NCI-H1105 (cell line): Measurements from ENCODE around the gene D2HGDH.
"Not testable (repeated sequence)": the region's sequence is repeated elsewhere in the genome, so short reads cannot be mapped to it uniquely, and the experiment has no call there.

Experiments used
- DNase-seq: peaks from one replicate; lab custom pipeline; 2025; lab: John Stamatoyannopoulos, UW

The D2HGDH gene

GRCh38 chr2:241748468-241749256 is 14.2 kb downstream of the D2HGDH start:
- no peak for DNase-seq

GRCh38 chr2:241750076-241750840 is 15.8 kb downstream of the D2HGDH start:
- DNase-seq, result no peak

- DNase-seq, result no peak
These were observed 16.7 kb downstream of the D2HGDH start for GRCh38 chr2:241751152-241751551.

GRCh38 chr2:241751776-241752175 is 17.3 kb downstream of the D2HGDH start:
- DNase-seq, result no peak

GRCh38 chr2:241752253-241752652 is 17.8 kb downstream of the D2HGDH start:
- DNase-seq, result no peak

- no peak for DNase-seq
These were observed 18.4 kb downstream of the D2HGDH start for GRCh38 chr2:241752689-241753276.

GRCh38 chr2:241753493-241753892 is 19.1 kb downstream of the D2HGDH start:
- DNase-seq, result no peak

- no peak for DNase-seq
These were observed 19.6 kb downstream of the D2HGDH start for GRCh38 chr2:241754042-241754441.

GRCh38 chr2:241755166-241755565 is 20.7 kb downstream of the D2HGDH start:
- DNase-seq, result no peak

GRCh38 chr2:241755777-241756176 is 21.3 kb downstream of the D2HGDH start:
- DNase-seq, result no peak

GRCh38 chr2:241759067-241759807 is 24.8 kb downstream of the D2HGDH start:
- DNase-seq, result no peak

- not testable (repeated sequence) for DNase-seq
These were observed 25.5 kb downstream of the D2HGDH start for GRCh38 chr2:241759893-241760292.

GRCh38 chr2:241760301-241760771 is 25.9 kb downstream of the D2HGDH start:
- no peak for DNase-seq

GRCh38 chr2:241762321-241762932 is 28.0 kb downstream of the D2HGDH start:
- DNase-seq, result no peak

GRCh38 chr2:241762933-241763369 is 28.5 kb downstream of the D2HGDH start:
- DNase-seq, result no peak

- DNase-seq, result no peak
These were observed 29.3 kb downstream of the D2HGDH start for GRCh38 chr2:241763551-241764274.

GRCh38 chr2:241764275-241765241 is 30.1 kb downstream of the D2HGDH start:
- no peak for DNase-seq

GRCh38 chr2:241767464-241768250 is 33.2 kb downstream of the D2HGDH start:
- DNase-seq, result no peak

- no peak for DNase-seq
These were observed 33.9 kb downstream of the D2HGDH start for GRCh38 chr2:241768251-241768711.
